ENCODE results near the gene HYKK.

DNA sequence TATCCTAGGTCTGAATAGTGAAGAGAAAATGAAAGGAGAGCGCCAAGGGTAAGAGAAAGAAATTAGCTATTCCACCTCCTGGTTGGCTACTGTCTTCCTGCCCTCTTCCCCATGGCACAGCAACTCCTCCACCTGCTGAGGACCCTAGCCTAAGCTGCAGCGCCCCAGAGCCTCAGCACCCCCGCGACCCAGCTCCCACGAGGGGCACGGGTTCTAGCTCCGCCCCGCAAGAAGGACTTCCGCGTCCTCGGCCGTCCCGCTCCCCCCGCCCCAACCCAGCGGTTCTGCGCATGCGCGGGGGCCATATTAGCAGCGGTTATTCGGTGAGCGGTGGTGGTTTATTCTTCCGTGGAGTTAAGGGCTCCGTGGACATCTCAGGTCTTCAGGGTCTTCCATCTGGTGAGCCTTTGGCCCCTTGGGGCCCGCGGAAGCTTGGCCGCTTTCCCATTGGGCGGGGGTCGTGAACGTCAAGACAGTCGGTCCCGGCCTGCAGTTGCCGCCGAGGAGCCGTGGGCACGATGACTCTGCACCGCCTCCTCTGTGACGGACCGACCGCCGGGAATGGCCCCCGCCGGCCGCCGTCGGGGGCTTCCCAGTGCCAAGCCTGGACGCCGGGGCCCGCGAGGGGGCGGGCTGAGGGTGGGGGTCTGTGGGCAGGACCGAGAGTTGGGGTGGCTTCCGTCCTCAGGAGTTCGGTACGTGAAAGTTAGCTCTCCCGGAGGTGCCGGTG lies 32.9 kb downstream of the HYKK start, which contains the start of gene PSMA4:
- TF ChIP-seq, protein P1, sequence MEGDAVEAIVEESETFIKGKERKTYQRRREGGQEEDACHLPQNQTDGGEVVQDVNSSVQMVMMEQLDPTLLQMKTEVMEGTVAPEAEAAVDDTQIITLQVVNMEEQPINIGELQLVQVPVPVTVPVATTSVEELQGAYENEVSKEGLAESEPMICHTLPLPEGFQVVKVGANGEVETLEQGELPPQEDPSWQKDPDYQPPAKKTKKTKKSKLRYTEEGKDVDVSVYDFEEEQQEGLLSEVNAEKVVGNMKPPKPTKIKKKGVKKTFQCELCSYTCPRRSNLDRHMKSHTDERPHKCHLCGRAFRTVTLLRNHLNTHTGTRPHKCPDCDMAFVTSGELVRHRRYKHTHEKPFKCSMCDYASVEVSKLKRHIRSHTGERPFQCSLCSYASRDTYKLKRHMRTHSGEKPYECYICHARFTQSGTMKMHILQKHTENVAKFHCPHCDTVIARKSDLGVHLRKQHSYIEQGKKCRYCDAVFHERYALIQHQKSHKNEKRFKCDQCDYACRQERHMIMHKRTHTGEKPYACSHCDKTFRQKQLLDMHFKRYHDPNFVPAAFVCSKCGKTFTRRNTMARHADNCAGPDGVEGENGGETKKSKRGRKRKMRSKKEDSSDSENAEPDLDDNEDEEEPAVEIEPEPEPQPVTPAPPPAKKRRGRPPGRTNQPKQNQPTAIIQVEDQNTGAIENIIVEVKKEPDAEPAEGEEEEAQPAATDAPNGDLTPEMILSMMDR (IDR thresholded peaks at IDR 0.05): peak; percentile 21
- TF ChIP-seq EZH2 (IDR thresholded peaks at IDR 0.05): no peak
- no peak for TF ChIP-seq EZH2phosphoT487 (IDR thresholded peaks at IDR 0.05)

Measured in neural progenitor cell (in vitro differentiated cells).